Measurements from ENCODE around the gene MYO10. TPM values are rescaled to one million over a fixed set of nuclear protein-coding genes. Genes with fewer than 3 reads are reported as not detected.

MYO10 gene
- total RNA-seq, 1 donor from 2014 or later: 0.26 TPM

DNA sequence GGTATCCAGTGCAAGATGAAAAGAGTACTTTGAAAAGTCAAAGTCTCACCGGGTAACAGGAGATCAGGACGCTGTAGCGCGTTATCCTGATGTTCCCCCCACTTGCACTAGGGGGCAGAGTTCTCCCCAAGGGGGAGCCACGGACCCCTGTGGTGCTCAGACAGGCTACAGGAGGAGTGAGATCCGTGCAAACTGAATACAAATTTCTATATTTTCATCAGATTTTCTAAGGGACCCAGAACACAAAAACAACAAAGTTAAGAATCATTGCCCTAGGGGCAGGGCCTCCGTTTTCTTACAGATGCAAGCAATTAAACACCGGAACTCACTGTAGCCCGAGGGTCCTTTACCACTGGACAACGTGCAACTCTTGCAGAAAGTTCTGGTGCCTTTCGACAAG, 2.0 kb downstream of the MYO10 start:
- Mint-ChIP-seq H3K4me1 (peaks cover 8% of the 10 kb centered on the region), H3K36me3 (ENCODE audit: low read depth) (peaks cover 3% of the 10 kb centered on the region), H3K27me3 (peaks cover 62% of the 10 kb centered on the region), H3K27ac (no peak overlapping the region), H3K4me3 (no peak overlapping the region), H3K9me3 (peaks cover 6% of the 10 kb centered on the region)
- intact Hi-C loops (cut with micrococcal nuclease): loop anchor here (10.0 kb wide), 3 partner anchors 149 to 319 kb away; partner anchors contain the start of gene RETREG1
- DNase-seq: peak; percentile 73

DNA sequence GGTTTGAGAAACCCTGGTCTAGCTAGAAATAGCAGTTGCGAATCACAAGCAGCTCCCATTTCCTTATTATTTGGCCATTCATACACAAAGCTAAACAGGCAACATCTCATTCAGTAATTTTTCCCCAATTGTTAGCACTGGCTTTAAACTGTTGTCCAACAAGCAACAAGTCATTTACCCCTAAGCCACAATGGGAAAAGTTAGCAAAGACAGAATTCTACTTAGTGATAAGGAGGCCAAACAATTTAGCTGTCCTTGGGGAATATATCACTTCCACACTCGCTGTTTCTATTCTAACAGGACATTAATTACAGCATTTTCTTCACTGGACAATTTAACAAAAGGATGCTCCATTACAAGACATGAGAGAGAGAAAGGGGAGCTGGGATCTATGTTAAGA, 2.8 kb downstream of the MYO10 start:
- H3K9me3 Mint-ChIP-seq: peaks cover 6% of the 10 kb centered on the region
- no peak overlapping the region for H3K4me3 Mint-ChIP-seq
- peaks cover 56% of the 10 kb centered on the region for H3K27me3 Mint-ChIP-seq
- intact Hi-C loops (cut with micrococcal nuclease): loop anchor here (10.0 kb wide), 3 partner anchors 149 to 319 kb away; partner anchors contain the start of gene RETREG1
- peaks cover 3% of the 10 kb centered on the region for H3K36me3 Mint-ChIP-seq (ENCODE audit: low read depth)
- peaks cover 8% of the 10 kb centered on the region for H3K4me1 Mint-ChIP-seq
- H3K27ac Mint-ChIP-seq: no peak overlapping the region
- no peak for DNase-seq

DNA sequence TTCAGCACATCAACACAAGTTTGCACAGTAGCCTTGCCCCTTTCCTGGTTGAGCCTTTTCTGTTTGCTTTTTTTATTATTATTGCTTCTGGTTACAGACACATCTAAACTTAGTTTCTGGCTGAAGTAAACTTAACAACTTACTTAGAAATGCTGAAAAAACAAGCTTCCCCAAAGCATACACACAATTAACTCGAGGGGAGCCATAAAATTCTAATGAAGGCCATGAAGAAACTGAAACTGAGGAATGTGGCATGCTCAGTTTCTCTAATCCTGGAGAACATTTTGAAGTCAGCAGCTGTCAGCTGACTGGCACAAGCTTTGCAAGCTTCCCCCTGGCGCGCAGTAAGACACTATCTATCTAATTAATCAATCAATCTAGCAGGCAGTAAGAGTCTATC, 3.7 kb downstream of the MYO10 start:
- Mint-ChIP-seq H3K4me1 (peaks cover 8% of the 10 kb centered on the region), H3K27ac (no peak overlapping the region), H3K4me3 (no peak overlapping the region), H3K9me3 (peaks cover 6% of the 10 kb centered on the region), H3K27me3 (peaks cover 48% of the 10 kb centered on the region), H3K36me3 (ENCODE audit: low read depth) (peaks cover 3% of the 10 kb centered on the region)
- intact Hi-C loops (cut with micrococcal nuclease): loop anchor here (10.0 kb wide), 3 partner anchors 148 to 318 kb away; partner anchors contain the start of gene RETREG1
- no peak for DNase-seq

DNA sequence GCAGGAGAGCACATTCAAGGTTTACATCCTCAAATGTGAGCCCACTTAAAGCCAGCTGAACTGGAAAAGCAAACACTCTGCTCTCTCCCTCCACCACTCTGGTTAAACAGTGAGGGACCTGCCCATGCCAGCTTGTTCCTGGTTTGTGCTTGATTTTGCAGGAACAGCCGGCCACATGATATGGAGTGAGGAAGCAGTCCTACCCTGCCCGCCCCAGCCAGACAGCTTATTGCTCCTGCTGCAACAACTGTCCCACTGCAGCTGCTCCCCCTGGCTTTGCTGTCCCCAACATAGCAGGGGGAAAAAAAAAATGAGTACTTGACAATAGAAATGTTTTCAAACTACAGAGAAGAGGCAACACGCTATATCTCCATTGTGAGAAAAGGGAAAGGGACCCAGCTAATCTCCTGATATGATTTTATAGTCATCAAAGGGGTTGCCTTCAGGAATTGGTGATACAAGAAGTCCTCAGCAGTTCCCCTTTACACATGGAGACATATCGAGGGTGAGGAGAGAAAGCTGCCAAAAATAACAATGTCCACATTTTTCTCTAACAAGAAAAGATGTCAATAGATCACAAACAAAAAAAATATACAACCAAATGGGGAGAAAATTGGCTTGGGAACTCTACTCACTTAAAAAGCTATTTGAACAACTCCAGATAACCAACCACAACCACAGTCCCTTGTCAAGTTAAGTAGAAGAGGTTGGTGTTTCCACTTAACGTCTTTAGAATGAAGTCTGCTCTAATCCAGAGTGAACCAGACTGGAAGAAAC, 4.6 kb downstream of the MYO10 start:
- H3K36me3 Mint-ChIP-seq (ENCODE audit: low read depth): peaks cover 3% of the 10 kb centered on the region
- H3K4me1 Mint-ChIP-seq: peaks cover 6% of the 10 kb centered on the region
- intact Hi-C loops (cut with micrococcal nuclease): loop anchor here (10.0 kb wide), 3 partner anchors 147 to 317 kb away; partner anchors contain the start of gene RETREG1
- no peak overlapping the region for H3K4me3 Mint-ChIP-seq
- peaks cover 1% of the 10 kb centered on the region for H3K9me3 Mint-ChIP-seq
- DNase-seq: no peak
- H3K27ac Mint-ChIP-seq: no peak overlapping the region
- peaks cover 39% of the 10 kb centered on the region for H3K27me3 Mint-ChIP-seq

DNA sequence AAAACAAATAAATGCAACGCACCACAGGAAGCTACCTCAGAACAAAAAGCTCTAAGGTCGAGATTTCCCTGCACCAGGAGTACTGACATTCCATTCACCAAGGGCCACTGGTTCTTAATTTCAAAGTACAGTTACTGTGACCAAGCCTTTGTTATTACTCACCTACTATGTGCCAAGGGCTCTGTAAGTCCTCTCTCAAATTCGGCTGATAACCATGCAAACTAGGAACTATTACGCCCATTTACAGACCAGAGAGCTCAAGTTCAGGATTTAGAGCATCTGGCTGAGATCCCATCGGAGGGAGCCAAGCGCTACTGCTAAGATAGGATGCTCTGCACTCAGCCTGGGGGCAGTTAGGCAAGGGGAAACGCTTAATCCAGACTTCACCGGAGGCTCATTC, 5.6 kb downstream of the MYO10 start:
- Mint-ChIP-seq H3K27me3 (peaks cover 35% of the 10 kb centered on the region), H3K36me3 (ENCODE audit: low read depth) (peaks cover 2% of the 10 kb centered on the region)
- intact Hi-C loops (cut with micrococcal nuclease): loop anchor here (10.0 kb wide), 3 partner anchors 146 to 316 kb away; partner anchors contain the start of gene RETREG1

DNA sequence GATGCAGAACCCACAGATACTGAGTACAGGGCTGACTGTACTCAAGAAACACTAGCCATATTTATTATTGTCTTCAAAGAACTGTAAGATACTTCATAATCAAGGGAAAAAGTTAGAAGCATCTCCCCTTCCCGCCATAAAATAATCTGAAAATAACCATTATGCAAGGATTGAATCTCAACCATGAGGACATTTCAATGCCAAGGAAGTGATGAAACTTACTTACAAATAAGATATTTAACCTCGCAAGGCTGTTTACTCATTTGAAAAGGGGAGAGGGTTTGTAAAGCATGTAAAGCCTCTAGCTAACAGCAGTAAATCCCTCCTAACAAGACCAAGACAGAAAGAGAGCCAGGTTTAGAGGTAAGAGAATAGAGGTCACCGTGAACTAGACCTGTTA, 6.3 kb downstream of the MYO10 start:
- Mint-ChIP-seq H3K4me1 (no peaks in the 10 kb centered on the region), H3K36me3 (ENCODE audit: low read depth) (no peaks in the 10 kb centered on the region), H3K27me3 (peaks cover 31% of the 10 kb centered on the region), H3K27ac (no peak overlapping the region), H3K4me3 (no peak overlapping the region), H3K9me3 (no peaks in the 10 kb centered on the region)
- intact Hi-C loops (cut with micrococcal nuclease): loop anchor here (10.0 kb wide), 3 partner anchors 145 to 315 kb away; partner anchors contain the start of gene RETREG1
- DNase-seq: no peak

More for the DNA sequence above, 5.6 kb downstream of the MYO10 start:
- H3K9me3 Mint-ChIP-seq: no peaks in the 10 kb centered on the region
- H3K27ac Mint-ChIP-seq: no peak overlapping the region
- DNase-seq: no peak
- no peak overlapping the region for H3K4me3 Mint-ChIP-seq
- H3K4me1 Mint-ChIP-seq: peaks cover 3% of the 10 kb centered on the region

DNA sequence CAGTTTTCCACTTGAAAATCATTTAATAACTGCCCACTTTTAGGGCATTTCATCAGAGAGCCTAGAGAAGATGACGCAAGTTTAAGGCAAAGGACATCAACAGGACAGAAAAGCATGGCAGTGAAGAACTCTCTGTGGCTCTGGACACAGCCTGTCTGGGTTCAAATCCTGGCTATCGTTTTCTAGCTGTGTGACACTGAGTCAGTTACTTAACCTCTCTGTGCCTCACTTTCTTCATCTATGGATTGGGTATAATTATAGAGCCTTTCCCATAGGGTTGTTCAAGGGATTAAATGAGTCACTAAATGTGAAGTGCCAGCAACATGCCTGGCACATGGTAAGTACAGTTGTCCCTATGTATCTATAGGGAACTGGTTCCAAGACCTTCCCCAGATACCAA, 6.7 kb downstream of the MYO10 start:
- H3K36me3 Mint-ChIP-seq (ENCODE audit: low read depth): no peaks in the 10 kb centered on the region
- H3K27me3 Mint-ChIP-seq: peaks cover 27% of the 10 kb centered on the region
- DNase-seq: no peak
- no peaks in the 10 kb centered on the region for H3K9me3 Mint-ChIP-seq
- no peaks in the 10 kb centered on the region for H3K4me1 Mint-ChIP-seq
- intact Hi-C loops (cut with micrococcal nuclease): no loop called here
- no peak overlapping the region for H3K27ac Mint-ChIP-seq
- H3K4me3 Mint-ChIP-seq: no peak overlapping the region

DNA sequence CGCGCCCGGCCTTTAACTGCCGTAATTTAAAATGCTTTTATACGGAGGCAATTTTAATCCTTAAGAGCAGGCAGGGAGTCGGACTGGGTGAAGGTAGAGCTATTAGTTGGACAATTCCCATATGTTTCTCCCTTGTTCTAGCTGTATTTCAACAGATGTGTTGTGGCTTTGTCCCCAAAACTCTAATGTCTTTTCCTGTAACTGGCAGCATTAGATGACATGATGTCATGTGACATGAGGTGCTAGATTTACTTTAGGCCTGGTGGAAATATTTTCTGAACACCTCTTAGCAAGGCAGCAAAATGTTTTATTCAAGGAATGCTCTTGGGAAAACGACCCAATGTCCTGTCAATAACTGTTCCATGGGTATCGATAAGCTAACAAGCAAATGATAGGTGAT, 8.5 kb downstream of the MYO10 start:
- intact Hi-C loops (cut with micrococcal nuclease): no loop called here
- Mint-ChIP-seq H3K9me3 (no peaks in the 10 kb centered on the region), H3K4me3 (no peak overlapping the region), H3K4me1 (no peaks in the 10 kb centered on the region), H3K27me3 (peaks cover 11% of the 10 kb centered on the region), H3K27ac (no peak overlapping the region), H3K36me3 (ENCODE audit: low read depth) (no peaks in the 10 kb centered on the region)
- no peak for DNase-seq

DNA sequence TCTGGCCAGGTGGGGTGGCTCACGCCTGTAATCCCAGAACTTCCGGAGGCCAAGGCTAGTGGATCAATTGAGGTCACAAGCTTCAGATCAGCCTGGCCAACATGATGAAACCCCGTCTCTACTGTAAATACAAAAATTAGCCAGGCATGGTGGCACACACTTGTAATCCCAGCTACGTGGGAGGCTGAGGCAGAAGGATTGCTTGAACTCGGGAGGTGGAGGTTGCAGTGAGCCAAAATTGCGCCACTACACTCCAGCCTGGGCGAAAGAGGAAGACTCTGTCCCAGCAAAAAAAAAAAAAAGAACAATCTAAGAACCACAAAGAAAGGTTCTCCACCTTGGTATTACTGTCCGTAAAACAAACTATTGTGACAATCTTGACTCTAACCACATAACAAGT, 9.7 kb downstream of the MYO10 start:
- H3K4me1 Mint-ChIP-seq: no peaks in the 10 kb centered on the region
- H3K4me3 Mint-ChIP-seq: no peak overlapping the region
- H3K27me3 Mint-ChIP-seq: peaks cover under 1% of the 10 kb centered on the region
- no peak overlapping the region for H3K27ac Mint-ChIP-seq
- no peak for DNase-seq
- intact Hi-C loops (cut with micrococcal nuclease): no loop called here
- no peaks in the 10 kb centered on the region for H3K9me3 Mint-ChIP-seq
- H3K36me3 Mint-ChIP-seq (ENCODE audit: low read depth): no peaks in the 10 kb centered on the region

DNA sequence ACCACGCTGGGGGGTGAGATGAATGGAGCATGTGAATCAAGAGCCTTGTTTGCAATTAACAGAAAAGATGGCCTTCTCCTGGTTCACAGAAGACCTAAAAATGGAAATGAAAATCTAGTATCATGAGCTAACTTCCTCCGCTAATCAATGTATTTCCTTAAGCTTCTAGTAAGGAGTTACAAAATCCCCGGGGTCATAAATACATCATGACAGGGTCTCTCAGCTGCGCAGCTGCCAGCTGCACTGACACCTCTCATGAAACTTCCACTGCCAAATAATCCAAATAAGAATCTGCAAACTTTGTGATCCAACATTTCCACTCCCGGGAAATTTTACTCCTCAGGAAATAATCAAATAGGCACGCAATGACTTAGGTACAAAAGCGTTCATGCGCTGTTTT, 11.9 kb downstream of the MYO10 start:
- no peaks in the 10 kb centered on the region for H3K4me1 Mint-ChIP-seq
- H3K27me3 Mint-ChIP-seq: no peaks in the 10 kb centered on the region
- no peaks in the 10 kb centered on the region for H3K36me3 Mint-ChIP-seq (ENCODE audit: low read depth)
- intact Hi-C loops (cut with micrococcal nuclease): no loop called here
- H3K27ac Mint-ChIP-seq: no peak overlapping the region
- no peak for DNase-seq
- no peaks in the 10 kb centered on the region for H3K9me3 Mint-ChIP-seq
- no peak overlapping the region for H3K4me3 Mint-ChIP-seq

DNA sequence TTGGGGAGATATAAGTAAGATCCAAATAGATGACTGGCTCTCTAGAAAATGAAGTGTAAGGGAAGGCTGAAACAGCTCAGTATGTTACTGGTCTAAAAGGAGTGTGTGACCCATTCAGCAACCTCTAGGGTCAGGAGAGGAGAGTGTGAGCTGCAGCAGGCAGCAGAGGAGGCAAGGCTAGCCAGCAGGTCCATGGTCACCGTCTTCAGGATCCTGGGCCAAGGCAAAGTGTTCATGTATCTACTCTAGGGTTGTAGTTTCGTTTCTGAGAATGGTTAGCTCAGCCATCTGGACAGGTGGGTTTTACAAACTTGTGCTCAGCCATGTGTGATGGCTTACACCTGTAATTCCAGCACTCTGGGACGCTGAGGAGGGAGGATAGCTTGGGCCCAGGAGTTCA, 13.7 kb downstream of the MYO10 start:
- intact Hi-C loops (cut with micrococcal nuclease): no loop called here
- no peaks in the 10 kb centered on the region for H3K4me1 Mint-ChIP-seq
- H3K36me3 Mint-ChIP-seq (ENCODE audit: low read depth): no peaks in the 10 kb centered on the region

DNA sequence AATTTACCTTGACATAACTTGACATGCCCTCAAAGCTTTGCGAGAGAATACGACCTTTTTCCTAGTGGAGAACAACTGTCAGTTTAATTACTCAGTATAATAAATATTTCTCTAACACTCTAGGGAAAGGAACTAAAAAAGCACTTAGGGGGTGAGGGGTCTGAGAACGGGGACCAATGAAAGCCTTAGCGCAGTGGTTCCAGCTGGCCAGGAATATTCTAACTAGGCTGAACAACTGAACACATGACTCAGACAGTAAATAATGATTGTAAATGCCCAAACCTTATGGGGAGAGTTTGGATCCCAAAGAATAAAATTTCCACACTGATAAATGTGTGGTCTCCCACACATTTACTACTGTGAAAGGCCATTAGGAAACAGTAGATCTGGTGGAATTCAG, 14.9 kb downstream of the MYO10 start:
- intact Hi-C loops (cut with micrococcal nuclease): no loop called here
- Mint-ChIP-seq H3K27ac (no peak overlapping the region), H3K4me1 (no peaks in the 10 kb centered on the region), H3K36me3 (ENCODE audit: low read depth) (no peaks in the 10 kb centered on the region), H3K27me3 (no peaks in the 10 kb centered on the region), H3K9me3 (no peaks in the 10 kb centered on the region), H3K4me3 (no peak overlapping the region)
- no peak for DNase-seq

More for the DNA sequence above, 13.7 kb downstream of the MYO10 start:
- no peak overlapping the region for H3K4me3 Mint-ChIP-seq
- H3K9me3 Mint-ChIP-seq: no peaks in the 10 kb centered on the region
- no peak for DNase-seq
- no peak overlapping the region for H3K27ac Mint-ChIP-seq
- no peaks in the 10 kb centered on the region for H3K27me3 Mint-ChIP-seq

DNA sequence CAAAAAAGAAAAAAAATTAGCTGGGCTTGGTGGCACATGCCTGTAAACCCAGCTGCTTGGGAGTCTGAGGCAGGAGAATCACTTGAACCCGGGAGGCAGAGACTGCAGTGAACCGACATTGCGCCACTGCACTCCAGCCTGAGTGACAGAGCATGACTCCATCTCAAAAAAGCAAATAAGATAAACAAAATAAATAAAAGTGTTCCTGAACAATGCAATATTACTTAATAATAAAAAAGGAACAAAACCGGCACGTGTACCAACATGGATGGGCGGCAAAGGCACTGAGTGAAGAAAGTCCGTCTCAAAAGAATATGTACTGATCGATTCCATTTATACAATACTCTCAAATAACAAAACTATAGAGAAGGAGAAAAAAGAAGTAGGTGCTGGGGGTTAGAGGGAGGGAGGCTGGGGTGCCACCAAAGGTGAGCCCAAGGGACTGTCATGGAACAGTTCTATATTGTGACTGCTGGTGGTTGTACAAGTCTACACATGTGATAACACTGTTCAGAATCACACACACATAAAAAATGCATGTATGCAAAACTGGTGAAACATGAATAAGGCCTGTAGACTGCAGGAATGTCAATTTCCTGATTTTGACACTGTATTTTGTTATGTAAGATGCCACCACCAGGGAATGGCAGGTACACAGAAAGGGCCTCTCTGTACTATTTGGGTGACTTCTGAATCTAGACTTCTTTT, 15.8 kb downstream of the MYO10 start:
- intact Hi-C loops (cut with micrococcal nuclease): no loop called here
- Mint-ChIP-seq H3K27me3 (no peaks in the 10 kb centered on the region), H3K4me3 (no peak overlapping the region), H3K4me1 (no peaks in the 10 kb centered on the region), H3K36me3 (ENCODE audit: low read depth) (no peaks in the 10 kb centered on the region), H3K27ac (no peak overlapping the region), H3K9me3 (no peaks in the 10 kb centered on the region)
- DNase-seq: no peak
